GM12878 (cell line): Measurements from ENCODE around the gene ANO7. TPM values are rescaled to one million over a fixed set of nuclear protein-coding genes. Genes with fewer than 3 reads are reported as not detected.

ENCODE experiments used
- CUX1 ChIP-seq: IDR thresholded peaks from 2 replicates; pipeline ENCODE4 v1.6.1; 2012; ENCODE audit warnings: improper control_type of control experiment, low read depth, low read length; ENCODE audit not compliant: insufficient replicate concordance
- HDAC2 ChIP-seq: fragments of 200-600 bp; sonication (generic); IDR thresholded peaks from 2 replicates; pipeline ENCODE4 v1.6.1; 2017
- KAT2A ChIP-seq: conservative IDR thresholded peaks from 2 replicates; pipeline ENCODE4 v1.6.1; 2011; ENCODE audit warnings: low read depth, low read length; ENCODE audit not compliant: control insufficient read depth
- KDM1A ChIP-seq: fragments of 200-600 bp; sonication (generic); IDR thresholded peaks from 2 replicates; pipeline ENCODE4 v1.6.1; 2016; ENCODE audit warnings: borderline replicate concordance
- RELB ChIP-seq: fragments of 450-650 bp; IDR thresholded peaks from 2 replicates; pipeline ENCODE4 v1.6.1; 2017; ENCODE audit warnings: low read depth, mild to moderate bottlenecking, moderate library complexity
- ZBTB40 ChIP-seq: fragments of 450-650 bp; IDR thresholded peaks from 2 replicates; pipeline ENCODE4 v1.6.1; 2016; ENCODE audit warnings: mild to moderate bottlenecking, moderate library complexity, borderline replicate concordance
- polyA plus RNA-seq, 11 experiments: library from polyadenylated mRNA; depleted of rRNA in 4 of 11; unstranded in 6 of 11; stranded (reverse) in 5 of 11; fragments of >200 nt; fragmentation: Nextera tagmentation in 4 of 11; fragmentation: Illumina TruSeq in 1 of 11; extraction: Ambion mirVana in 4 of 11; extraction: Trizol in 1 of 11; gene quantifications; 1 replicate in 1 of 11; 2 replicates in 10 of 11; pipeline versions ENCODE4 v1.2.1 to v1.2.3, GENCODE V29; 2011 to 2016; ENCODE audit warnings: inconsistent platforms in 2 of 11, missing spikeins in 2 of 11, low read depth in 1 of 11
- total RNA-seq, 4 experiments: library from RNA; depleted of rRNA in 3 of 4; stranded (reverse); fragments of >200 nt in 3 of 4; fragmentation: Illumina TruSeq in 1 of 4; extraction: Trizol in 1 of 4; gene quantifications; 2 replicates each; pipeline versions ENCODE4 v1.2.1 to v1.2.3, GENCODE V29; 2013 to 2021

ANO7 gene
- total and polyA plus RNA-seq, 10 of the 15 experiments (the other 5 are each of a cell fraction or from before 2014, with no cell fraction given) = 0.08 to 1.4 (median 0.44) TPM

GRCh38 chr2:241184901-241185300 lies 3.6 kb upstream of the ANO7 start (continued):
- TF ChIP-seq CUX1 = no peak
- TF ChIP-seq KDM1A = no peak
- no peak for TF ChIP-seq ZBTB40
- TF ChIP-seq HDAC2 = no peak
- no peak for TF ChIP-seq RELB
- no peak for TF ChIP-seq KAT2A
